ENCODE measurements around the gene PAPSS1. TPM values are rescaled to one million over a fixed set of nuclear protein-coding genes. Genes with fewer than 3 reads are reported as not detected.
"Not testable (repeated sequence)": the region's sequence is repeated elsewhere in the genome, so short reads cannot be mapped to it uniquely, and the experiment has no call there.

PAPSS1 gene
- total and polyA plus RNA-seq, 2 experiments from 2014 or later, result 72.0 to 85.8 TPM

DNA sequence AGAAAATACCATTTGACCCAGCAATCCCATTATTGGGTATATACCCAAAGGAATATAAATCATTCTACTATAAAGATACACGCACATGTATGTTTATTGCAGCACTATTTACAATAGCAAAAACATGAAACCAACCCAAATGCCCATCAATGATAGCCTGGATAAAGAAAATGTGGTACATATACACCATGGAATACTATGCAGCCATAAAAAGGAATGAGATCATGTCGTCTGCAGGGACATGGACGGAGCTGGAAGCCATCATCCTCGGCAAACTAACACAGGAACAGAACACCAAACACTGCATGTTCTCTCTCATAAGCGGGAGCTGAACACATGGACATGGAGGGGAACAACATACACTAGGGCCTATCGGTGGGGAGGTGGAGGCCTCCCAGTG is 23.8 kb downstream of the PAPSS1 start:
- not testable (repeated sequence) for H3K4me3 Mint-ChIP-seq; H3K4me1 ChIP-seq (ENCODE audit: insufficient read depth); H3K9me2 ChIP-seq (ENCODE audit: insufficient read depth); ATAC-seq; H2AFZ ChIP-seq; H3K4me1 Mint-ChIP-seq; H3F3A ChIP-seq (replicated peaks; ENCODE audit: low read depth); H3K27ac ChIP-seq (ENCODE audit: low read depth); H3K27me3 ChIP-seq (ENCODE audit: insufficient read depth); H4K20me1 ChIP-seq (replicated peaks; ENCODE audit: insufficient read depth); H3K4me3 ChIP-seq; DNase-seq (ENCODE audit: low spot score); H3K36me3 ChIP-seq (ENCODE audit: insufficient read depth); H3K27ac Mint-ChIP-seq; H3K9me3 Mint-ChIP-seq; H3K4me2 ChIP-seq; H3K27me3 Mint-ChIP-seq (ENCODE audit: insufficient read depth, low read depth, poor library complexity)
- peaks cover 36% of the 10 kb centered on the region for H3K36me3 Mint-ChIP-seq (ENCODE audit: low read depth)
- H3K79me2 ChIP-seq (replicated peaks; ENCODE audit: insufficient read depth), result peaks cover 52% of the 10 kb centered on the region

DNA sequence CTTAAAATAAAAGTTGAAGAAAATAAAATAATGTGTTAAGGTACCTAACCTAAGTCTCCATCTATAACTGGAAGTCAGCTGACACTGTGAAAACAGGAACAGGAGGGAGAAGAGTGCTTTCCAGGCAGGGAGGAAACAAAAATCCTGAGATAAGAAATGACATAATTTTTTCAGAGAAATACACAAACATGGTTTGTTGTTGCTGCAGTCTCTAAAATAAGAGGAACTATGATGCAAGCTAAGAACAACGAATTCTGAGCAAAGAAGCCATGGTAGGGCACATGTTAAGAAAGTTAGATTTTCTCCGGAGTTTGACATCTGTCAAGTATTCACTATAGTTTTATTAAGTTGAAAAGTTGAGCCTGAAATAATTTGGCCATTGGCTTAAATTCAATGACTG is 26.9 kb downstream of the PAPSS1 start:
- no peaks in the 10 kb centered on the region for H3K9me2 ChIP-seq (ENCODE audit: insufficient read depth)
- H3F3A ChIP-seq (replicated peaks; ENCODE audit: low read depth), result no peaks in the 10 kb centered on the region
- H3K27me3 ChIP-seq (ENCODE audit: insufficient read depth), result no peaks in the 10 kb centered on the region
- DNase-seq (ENCODE audit: low spot score) (no peak), ATAC-seq (no peak)
- Mint-ChIP-seq H3K4me1 (no peaks in the 10 kb centered on the region), H3K36me3 (ENCODE audit: low read depth) (peaks cover 22% of the 10 kb centered on the region), H3K4me3 (no peak overlapping the region), H3K27me3 (ENCODE audit: insufficient read depth, low read depth, poor library complexity) (no peaks in the 10 kb centered on the region), H3K27ac (no peak overlapping the region), H3K9me3 (peaks cover 2% of the 10 kb centered on the region; the same call in 2 of the 3 replicates)
- peaks cover 3% of the 10 kb centered on the region; the same call in 1 of the 2 replicates for H4K20me1 ChIP-seq (replicated peaks; ENCODE audit: insufficient read depth)
- peaks cover 65% of the 10 kb centered on the region for H3K79me2 ChIP-seq (replicated peaks; ENCODE audit: insufficient read depth)
- no peak overlapping the region for H2AFZ ChIP-seq
- peaks cover 1% of the 10 kb centered on the region; the same call in 1 of the 2 replicates for H3K4me1 ChIP-seq (ENCODE audit: insufficient read depth)
- peaks cover 8% of the 10 kb centered on the region; the same call in 1 of the 2 replicates for H3K36me3 ChIP-seq (ENCODE audit: insufficient read depth)
- no peak overlapping the region for H3K27ac ChIP-seq (ENCODE audit: low read depth)
- H3K4me2 ChIP-seq, result no peak overlapping the region
- H3K4me3 ChIP-seq, result no peak overlapping the region
- TF ChIP-seq ZNF114 (CRISPR knock-in tag; IDR thresholded peaks at IDR 0.05), result no peak
- no peak for TF ChIP-seq POLR2AphosphoS5 (IDR thresholded peaks at IDR 0.05; ENCODE audit: low read depth)
- TF ChIP-seq STAT1 (IDR thresholded peaks at IDR 0.05; ENCODE audit: unreplicated experiment), result no peak
- TF ChIP-seq, protein P1, sequence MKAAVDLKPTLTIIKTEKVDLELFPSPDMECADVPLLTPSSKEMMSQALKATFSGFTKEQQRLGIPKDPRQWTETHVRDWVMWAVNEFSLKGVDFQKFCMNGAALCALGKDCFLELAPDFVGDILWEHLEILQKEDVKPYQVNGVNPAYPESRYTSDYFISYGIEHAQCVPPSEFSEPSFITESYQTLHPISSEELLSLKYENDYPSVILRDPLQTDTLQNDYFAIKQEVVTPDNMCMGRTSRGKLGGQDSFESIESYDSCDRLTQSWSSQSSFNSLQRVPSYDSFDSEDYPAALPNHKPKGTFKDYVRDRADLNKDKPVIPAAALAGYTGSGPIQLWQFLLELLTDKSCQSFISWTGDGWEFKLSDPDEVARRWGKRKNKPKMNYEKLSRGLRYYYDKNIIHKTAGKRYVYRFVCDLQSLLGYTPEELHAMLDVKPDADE (IDR thresholded peaks at IDR 0.05), result no peak
- no peak for TF ChIP-seq JUNB (IDR thresholded peaks at IDR 0.05; ENCODE audit: unreplicated experiment)
- TF ChIP-seq, protein P2, sequence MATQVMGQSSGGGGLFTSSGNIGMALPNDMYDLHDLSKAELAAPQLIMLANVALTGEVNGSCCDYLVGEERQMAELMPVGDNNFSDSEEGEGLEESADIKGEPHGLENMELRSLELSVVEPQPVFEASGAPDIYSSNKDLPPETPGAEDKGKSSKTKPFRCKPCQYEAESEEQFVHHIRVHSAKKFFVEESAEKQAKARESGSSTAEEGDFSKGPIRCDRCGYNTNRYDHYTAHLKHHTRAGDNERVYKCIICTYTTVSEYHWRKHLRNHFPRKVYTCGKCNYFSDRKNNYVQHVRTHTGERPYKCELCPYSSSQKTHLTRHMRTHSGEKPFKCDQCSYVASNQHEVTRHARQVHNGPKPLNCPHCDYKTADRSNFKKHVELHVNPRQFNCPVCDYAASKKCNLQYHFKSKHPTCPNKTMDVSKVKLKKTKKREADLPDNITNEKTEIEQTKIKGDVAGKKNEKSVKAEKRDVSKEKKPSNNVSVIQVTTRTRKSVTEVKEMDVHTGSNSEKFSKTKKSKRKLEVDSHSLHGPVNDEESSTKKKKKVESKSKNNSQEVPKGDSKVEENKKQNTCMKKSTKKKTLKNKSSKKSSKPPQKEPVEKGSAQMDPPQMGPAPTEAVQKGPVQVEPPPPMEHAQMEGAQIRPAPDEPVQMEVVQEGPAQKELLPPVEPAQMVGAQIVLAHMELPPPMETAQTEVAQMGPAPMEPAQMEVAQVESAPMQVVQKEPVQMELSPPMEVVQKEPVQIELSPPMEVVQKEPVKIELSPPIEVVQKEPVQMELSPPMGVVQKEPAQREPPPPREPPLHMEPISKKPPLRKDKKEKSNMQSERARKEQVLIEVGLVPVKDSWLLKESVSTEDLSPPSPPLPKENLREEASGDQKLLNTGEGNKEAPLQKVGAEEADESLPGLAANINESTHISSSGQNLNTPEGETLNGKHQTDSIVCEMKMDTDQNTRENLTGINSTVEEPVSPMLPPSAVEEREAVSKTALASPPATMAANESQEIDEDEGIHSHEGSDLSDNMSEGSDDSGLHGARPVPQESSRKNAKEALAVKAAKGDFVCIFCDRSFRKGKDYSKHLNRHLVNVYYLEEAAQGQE (IDR thresholded peaks at IDR 0.05; ENCODE audit: unreplicated experiment), result no peak
- no peak for TF ChIP-seq NANOG (IDR thresholded peaks at IDR 0.05; ENCODE audit: borderline replicate concordance)
- TF ChIP-seq EZH2 (IDR thresholded peaks at IDR 0.05; ENCODE audit: low read depth, unreplicated experiment), result no peak
- TF ChIP-seq CREB1 (CRISPR knock-in tag; IDR thresholded peaks at IDR 0.05; ENCODE audit: low read depth), result no peak
- TF ChIP-seq EZH2phosphoT487 (IDR thresholded peaks at IDR 0.05; ENCODE audit: unreplicated experiment), result no peak
- TF ChIP-seq, protein P3, sequence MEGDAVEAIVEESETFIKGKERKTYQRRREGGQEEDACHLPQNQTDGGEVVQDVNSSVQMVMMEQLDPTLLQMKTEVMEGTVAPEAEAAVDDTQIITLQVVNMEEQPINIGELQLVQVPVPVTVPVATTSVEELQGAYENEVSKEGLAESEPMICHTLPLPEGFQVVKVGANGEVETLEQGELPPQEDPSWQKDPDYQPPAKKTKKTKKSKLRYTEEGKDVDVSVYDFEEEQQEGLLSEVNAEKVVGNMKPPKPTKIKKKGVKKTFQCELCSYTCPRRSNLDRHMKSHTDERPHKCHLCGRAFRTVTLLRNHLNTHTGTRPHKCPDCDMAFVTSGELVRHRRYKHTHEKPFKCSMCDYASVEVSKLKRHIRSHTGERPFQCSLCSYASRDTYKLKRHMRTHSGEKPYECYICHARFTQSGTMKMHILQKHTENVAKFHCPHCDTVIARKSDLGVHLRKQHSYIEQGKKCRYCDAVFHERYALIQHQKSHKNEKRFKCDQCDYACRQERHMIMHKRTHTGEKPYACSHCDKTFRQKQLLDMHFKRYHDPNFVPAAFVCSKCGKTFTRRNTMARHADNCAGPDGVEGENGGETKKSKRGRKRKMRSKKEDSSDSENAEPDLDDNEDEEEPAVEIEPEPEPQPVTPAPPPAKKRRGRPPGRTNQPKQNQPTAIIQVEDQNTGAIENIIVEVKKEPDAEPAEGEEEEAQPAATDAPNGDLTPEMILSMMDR (conservative IDR thresholded peaks at IDR 0.05; ENCODE audit: low read depth in 2 of 2), result no peak
- TF ChIP-seq ZNF331 (CRISPR knock-in tag; IDR thresholded peaks at IDR 0.05; ENCODE audit: low read depth), result no peak
